Lower leg skin (tissue), 4 donors: ENCODE results near the gene FRMD6. TPM values are rescaled to one million over a fixed set of nuclear protein-coding genes. Genes with fewer than 3 reads are reported as not detected.

ENCODE experiments used
- DNase-seq, 2 donors: peaks; one replicate each; pipeline ENCODE4 v3.0.0-alpha.2; 2019; ENCODE audit warnings: low spot score in 2 of 2
- H3K4me3 ChIP-seq: fragments of 200-600 bp; sonication (generic); 2 replicates; pipeline ENCODE4 v1.5.1; 2017; ENCODE audit warnings: mild to moderate bottlenecking, low read depth; ENCODE audit not compliant: poor library complexity, severe bottlenecking
- POLR2A ChIP-seq, 2 donors: fragments of 450-650 bp; IDR thresholded peaks; one replicate each; pipeline ENCODE4 v1.6.1; 2016 to 2017; ENCODE audit warnings: antibody characterized with exemption in 2 of 2, mild to moderate bottlenecking in 1 of 2, moderate library complexity in 1 of 2
- WGBS, 2 donors: methylation state at CpG; one replicate each; pipeline ENCODE4 v1.1.5; 2018; 5-methylcytosine and 5-hydroxymethylcytosine counted together
- intact Hi-C: fragments of 100-400 bp; cut with DNase I; formaldehyde crosslinking; loops from one replicate; pipeline ENCODE4 v1.15.0; 2023; ENCODE audit warnings: low total_unique reads
- total RNA-seq, 4 donors: library from RNA; depleted of rRNA; stranded (reverse); fragments of >200 nt; gene quantifications; one replicate each; pipeline ENCODE4 v1.1.0, GENCODE V29; 2016
- TF ChIP-seq, protein P1 (sequence below), 3 donors: fragments of 450-650 bp; IDR thresholded peaks; one replicate each; pipeline ENCODE4 v1.5.1; 2016; ENCODE audit warnings: antibody characterized with exemption in 3 of 3, mild to moderate bottlenecking in 3 of 3, moderate library complexity in 2 of 3

FRMD6 gene
- total RNA-seq, 4 donors from 2014 or later, result 144 to 203 (median 152) TPM

DNA sequence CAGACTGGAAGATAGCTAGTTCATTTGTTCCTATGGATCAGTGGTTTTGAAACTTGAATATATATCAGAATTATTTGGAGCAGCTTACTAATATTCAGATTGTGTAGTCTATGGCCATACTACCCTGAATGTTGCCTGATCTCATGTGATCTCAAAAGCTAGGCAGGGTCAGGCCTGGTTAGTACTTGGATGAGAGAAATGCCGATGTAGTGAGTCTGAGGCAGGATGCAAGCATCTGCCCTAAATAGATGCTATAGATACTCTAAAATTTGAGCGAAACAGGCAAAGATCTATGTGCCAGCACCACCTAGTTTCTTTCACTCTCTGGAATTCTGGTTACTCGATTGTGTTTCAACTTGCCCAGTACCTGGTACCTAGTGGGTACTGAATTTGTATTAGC, 40.9 kb downstream of the FRMD6 start:
- intact Hi-C loops, result no loop called here
- H3K4me3 ChIP-seq, result no peak overlapping the region
- no peak for DNase-seq
- 64 to 73% methylated on average over 3 of the region's 3 CpGs for WGBS, 2 donors
- no peak for TF ChIP-seq POLR2A (IDR thresholded peaks at IDR 0.05)
- TF ChIP-seq, protein P1, sequence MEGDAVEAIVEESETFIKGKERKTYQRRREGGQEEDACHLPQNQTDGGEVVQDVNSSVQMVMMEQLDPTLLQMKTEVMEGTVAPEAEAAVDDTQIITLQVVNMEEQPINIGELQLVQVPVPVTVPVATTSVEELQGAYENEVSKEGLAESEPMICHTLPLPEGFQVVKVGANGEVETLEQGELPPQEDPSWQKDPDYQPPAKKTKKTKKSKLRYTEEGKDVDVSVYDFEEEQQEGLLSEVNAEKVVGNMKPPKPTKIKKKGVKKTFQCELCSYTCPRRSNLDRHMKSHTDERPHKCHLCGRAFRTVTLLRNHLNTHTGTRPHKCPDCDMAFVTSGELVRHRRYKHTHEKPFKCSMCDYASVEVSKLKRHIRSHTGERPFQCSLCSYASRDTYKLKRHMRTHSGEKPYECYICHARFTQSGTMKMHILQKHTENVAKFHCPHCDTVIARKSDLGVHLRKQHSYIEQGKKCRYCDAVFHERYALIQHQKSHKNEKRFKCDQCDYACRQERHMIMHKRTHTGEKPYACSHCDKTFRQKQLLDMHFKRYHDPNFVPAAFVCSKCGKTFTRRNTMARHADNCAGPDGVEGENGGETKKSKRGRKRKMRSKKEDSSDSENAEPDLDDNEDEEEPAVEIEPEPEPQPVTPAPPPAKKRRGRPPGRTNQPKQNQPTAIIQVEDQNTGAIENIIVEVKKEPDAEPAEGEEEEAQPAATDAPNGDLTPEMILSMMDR (IDR thresholded peaks at IDR 0.05), result no peak

DNA sequence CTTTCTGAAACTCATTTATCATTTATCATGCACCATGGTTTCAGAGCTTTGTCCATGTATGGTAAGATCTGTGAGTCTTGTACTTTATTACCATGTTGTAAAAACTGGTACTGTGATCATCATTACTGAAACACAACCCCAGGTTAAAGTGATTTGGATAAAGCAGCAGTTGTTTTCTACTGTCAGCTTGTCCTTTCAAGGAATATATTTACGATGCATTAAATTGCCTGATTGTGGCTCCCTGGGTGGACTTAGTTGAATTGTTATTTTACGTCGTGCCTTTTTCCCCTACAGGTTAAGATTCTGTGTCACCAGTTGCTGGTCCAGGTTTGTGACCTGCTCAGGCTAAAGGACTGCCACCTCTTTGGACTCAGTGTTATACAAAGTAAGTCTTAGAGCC, 46.1 kb downstream of the FRMD6 start:
- 77 to 85% methylated on average over 3 of the region's 3 CpGs for WGBS, 2 donors

DNA sequence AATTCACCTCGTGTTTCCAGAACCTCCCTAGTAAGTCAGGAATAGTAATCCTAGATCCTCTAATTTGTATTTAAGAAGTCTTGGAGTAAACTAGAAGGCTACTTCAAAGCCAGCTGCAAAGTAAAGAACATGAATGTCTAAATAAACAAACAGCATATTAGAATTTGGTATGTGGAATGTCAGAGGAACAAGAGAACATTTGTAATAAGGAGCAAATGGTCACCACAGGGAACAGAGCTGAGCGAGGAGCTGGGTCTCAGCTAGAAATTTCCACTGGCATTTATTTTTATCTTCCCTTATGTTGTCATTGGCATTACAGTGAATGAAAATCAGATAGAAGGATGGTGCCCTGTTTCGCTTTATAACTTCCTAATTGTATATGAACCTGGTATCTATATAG, 50.2 kb downstream of the FRMD6 start:
- H3K4me3 ChIP-seq, result no peak overlapping the region
- WGBS, 2 donors, result 72 to 76% methylated on average over 3 of the region's 3 CpGs
- DNase-seq, result no peak
- intact Hi-C loops, result no loop called here
- TF ChIP-seq, protein P1 (IDR thresholded peaks at IDR 0.05), result no peak
- TF ChIP-seq POLR2A (IDR thresholded peaks at IDR 0.05), result no peak

More for the DNA sequence above, 46.1 kb downstream of the FRMD6 start:
- TF ChIP-seq, protein P1 (IDR thresholded peaks at IDR 0.05), result no peak
- no peak for TF ChIP-seq POLR2A (IDR thresholded peaks at IDR 0.05)
- H3K4me3 ChIP-seq, result no peak overlapping the region
- no peak for DNase-seq
- intact Hi-C loops, result no loop called here

DNA sequence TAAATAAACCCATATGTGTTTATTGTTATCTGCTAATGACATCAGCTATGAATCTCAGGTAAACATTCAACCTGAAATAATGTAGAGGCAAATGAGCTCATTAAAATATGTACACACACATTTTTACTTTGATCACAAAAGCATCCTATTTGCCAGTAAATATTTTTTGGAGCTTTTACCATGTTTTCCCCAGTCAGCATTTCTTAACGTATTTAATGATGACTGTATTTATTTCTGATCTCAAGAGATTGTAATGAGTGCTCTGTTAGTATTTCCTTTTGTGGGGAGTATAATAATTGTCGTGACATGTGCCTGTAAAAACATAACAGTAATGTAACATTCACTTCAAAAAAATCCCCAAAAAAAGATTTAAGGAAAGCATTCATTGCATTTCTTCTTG, 52.1 kb downstream of the FRMD6 start:
- 78% methylated on average over 2 of the region's 2 CpGs for WGBS, 2 donors
- intact Hi-C loops, result no loop called here
- DNase-seq, result no peak
- no peak overlapping the region for H3K4me3 ChIP-seq
- TF ChIP-seq, protein P1 (IDR thresholded peaks at IDR 0.05), result no peak
- TF ChIP-seq POLR2A (IDR thresholded peaks at IDR 0.05), result no peak

DNA sequence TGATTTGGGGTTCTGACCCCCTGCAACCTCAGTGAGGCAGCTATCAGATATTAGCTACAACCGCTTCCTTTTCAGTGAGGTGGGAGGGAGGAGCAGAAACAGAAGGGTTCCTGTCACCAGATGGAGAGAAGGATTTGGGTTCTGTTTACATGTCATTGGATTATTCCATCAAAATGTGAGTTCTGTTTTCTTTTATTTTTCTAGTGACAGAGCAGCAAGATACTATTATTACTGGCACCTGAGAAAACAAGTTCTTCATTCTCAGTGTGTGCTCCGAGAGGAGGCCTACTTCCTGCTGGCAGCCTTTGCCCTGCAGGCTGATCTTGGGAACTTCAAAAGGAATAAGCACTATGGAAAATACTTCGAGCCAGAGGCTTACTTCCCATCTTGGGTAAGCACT, 52.8 kb downstream of the FRMD6 start:
- no peak for TF ChIP-seq POLR2A (IDR thresholded peaks at IDR 0.05)
- TF ChIP-seq, protein P1 (IDR thresholded peaks at IDR 0.05), result no peak
- 72 to 83% methylated on average over 3 of the region's 3 CpGs for WGBS, 2 donors
- no peak for DNase-seq
- intact Hi-C loops, result no loop called here
- H3K4me3 ChIP-seq, result no peak overlapping the region

DNA sequence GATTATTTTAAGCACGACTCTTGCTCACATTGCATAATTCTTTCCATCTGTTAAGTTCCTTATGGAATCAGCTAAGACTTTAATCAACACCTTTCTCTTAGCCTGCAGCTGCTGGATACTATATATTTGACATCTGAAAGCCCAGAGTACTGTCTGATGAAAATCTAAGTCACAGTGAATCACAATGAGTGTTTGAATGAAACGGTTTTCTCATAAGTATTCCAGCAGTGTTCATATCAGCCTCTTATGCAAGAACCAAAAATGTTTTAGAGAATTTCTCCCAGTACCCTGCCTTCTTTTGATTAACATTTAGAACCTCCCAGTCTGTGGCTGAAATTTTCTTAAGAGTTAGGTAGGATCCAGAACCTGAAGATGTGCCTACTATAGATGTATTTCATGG, 55.6 kb downstream of the FRMD6 start:
- 63 to 73% methylated on average over 2 of the region's 2 CpGs for WGBS, 2 donors
- TF ChIP-seq, protein P1 (IDR thresholded peaks at IDR 0.05), result no peak
- no peak for TF ChIP-seq POLR2A (IDR thresholded peaks at IDR 0.05)

More for the DNA sequence above, 55.6 kb downstream of the FRMD6 start:
- intact Hi-C loops, result no loop called here
- no peak for DNase-seq
- H3K4me3 ChIP-seq, result no peak overlapping the region
